GM12874 (cell line): Measurements from ENCODE around the gene CDRT15.

Experiments used
- CTCF ChIP-seq: IDR thresholded peaks from 2 replicates; pipeline ENCODE4 v1.5.1; 2011; ENCODE audit warnings: low read depth, mild to moderate bottlenecking, control low read depth, low read length, moderate library complexity; ENCODE audit not compliant: insufficient read depth

CDRT15 gene

GRCh38 chr17:14205992-14206461 is 30.6 kb downstream of the CDRT15 start:
- no peak for TF ChIP-seq CTCF

- no peak for TF ChIP-seq CTCF
These were observed 31.3 kb downstream of the CDRT15 start for GRCh38 chr17:14205380-14205779.

- no peak for TF ChIP-seq CTCF
These were observed 32.1 kb downstream of the CDRT15 start for GRCh38 chr17:14204546-14204945.

- no peak for TF ChIP-seq CTCF
These were observed 32.6 kb downstream of the CDRT15 start for GRCh38 chr17:14204084-14204483.

- TF ChIP-seq CTCF = no peak
These were observed 33.3 kb downstream of the CDRT15 start for GRCh38 chr17:14203388-14203787.

- no peak for TF ChIP-seq CTCF
These were observed 34.1 kb downstream of the CDRT15 start for GRCh38 chr17:14202388-14203166.

- TF ChIP-seq CTCF = no peak
These were observed 34.7 kb downstream of the CDRT15 start for GRCh38 chr17:14201988-14202380.
